Right ventricle myocardium superior (tissue), 1 donor: ENCODE results near the gene SKI. TPM values are rescaled to one million over a fixed set of nuclear protein-coding genes. Genes with fewer than 3 reads are reported as not detected.

Source experiments
- ATAC-seq: fragments of 200-7000 bp; cut with Tn5 transposase; one replicate; pipeline ENCODE4 v1.9.1; 2020; ENCODE audit warnings: mild to moderate bottlenecking; ENCODE audit not compliant: poor library complexity
- DNase-seq: peaks from one replicate; pipeline ENCODE4 v3.0.0-alpha.2; 2020
- intact Hi-C: fragments of 100-400 bp; cut with DNase I; formaldehyde crosslinking; loops from one replicate; pipeline ENCODE4 v1.11.2; 2022
- total RNA-seq: library from RNA; stranded (reverse); fragmentation: NEBNext Ultra II Directional; extraction: Animal tissue kit (Norgen Biotek cat#: 25700); gene quantifications from one replicate; pipeline ENCODE4 v1.2.1, GENCODE V29; 2021
- donor health status: DM: no; HTN: yes; CAD: no; lungs with severe emphysema.

SKI gene
- total RNA-seq, 1 donor from 2014 or later, result 35.1 TPM

DNA sequence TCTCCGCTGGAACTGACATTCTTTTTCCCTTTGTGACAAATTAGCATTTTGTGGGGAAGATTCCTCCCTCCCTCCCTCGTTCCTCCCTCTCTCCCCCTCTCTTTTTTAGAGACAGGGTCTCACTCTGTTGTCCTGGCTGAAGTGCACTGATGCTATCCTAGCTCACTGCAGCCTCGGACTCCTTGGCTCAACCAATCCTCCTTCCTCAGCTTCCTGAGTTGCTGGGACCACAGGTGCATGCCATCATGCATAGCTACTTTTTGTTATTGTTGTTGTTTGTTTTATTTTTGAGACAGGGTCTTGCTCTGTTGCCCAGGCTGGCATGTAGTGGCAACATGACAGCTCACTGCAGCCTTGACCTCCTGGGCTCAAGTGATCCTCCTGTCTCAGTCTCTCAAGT lies 6.8 kb upstream of the SKI start:
- intact Hi-C loops, result no loop called here
- ATAC-seq, result no peak
- DNase-seq, result no peak

DNA sequence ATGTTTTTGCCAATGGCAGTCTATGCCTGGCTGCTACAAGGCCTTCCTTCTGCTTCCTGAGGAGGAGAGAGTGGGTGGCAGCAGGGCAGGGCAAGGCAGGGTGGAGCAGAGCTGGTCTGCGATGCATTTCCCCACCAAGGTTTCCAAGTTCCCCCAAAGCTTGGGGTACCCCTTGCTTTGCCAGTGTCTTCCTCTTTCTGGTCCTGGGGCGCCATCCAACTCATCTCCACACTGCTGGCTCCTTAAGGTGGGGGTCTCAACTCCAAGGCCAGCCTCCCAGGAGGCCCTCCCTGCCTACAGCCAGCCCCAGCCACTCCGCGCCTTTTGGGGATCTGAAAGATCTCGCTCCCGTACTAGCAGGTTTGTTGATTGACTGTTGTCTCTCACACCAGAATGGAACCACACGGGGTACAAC lies 3.9 kb upstream of the SKI start:
- intact Hi-C loops, result no loop called here
- no peak for ATAC-seq
- DNase-seq, result no peak

DNA sequence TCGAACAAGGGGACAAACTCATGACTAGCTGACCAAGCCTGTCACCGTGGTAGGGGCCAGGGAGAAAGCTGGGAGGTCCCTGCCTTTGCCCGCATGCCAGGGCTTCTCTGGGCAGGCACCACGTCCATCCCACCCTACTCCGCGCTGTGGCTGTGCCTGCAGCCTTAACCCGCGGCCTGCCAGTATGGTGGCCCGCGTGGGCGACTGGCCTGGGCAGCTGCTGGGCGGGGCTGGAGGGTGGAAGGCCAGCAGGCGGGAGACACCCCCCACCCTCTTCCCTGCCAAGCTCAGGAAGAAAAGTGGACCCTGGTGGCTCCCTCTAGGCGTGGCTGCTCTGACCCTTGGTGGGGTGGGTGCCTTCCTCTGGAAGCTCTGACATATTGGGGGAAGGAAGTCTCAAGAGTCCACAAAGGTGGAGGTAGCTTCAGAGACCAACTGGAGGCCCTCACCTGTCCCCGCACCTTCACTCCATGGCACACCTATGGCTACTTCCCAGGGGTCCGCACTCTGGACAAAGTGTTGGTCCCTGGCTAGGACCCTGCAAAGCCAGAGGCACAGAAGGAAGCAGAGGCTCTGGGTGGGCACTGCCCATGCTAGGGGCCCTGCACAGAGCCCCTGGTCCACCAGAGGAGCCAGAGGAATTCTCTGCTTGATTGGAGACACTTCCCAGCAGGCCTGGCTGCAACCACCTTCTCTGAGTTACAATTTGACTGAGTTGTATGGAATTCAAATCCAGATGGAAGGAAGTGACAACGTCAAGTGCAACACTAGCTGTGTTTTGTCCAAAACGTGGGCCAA lies 3.3 kb upstream of the SKI start:
- DNase-seq (no peak), ATAC-seq (no peak)
- intact Hi-C loops, result no loop called here

DNA sequence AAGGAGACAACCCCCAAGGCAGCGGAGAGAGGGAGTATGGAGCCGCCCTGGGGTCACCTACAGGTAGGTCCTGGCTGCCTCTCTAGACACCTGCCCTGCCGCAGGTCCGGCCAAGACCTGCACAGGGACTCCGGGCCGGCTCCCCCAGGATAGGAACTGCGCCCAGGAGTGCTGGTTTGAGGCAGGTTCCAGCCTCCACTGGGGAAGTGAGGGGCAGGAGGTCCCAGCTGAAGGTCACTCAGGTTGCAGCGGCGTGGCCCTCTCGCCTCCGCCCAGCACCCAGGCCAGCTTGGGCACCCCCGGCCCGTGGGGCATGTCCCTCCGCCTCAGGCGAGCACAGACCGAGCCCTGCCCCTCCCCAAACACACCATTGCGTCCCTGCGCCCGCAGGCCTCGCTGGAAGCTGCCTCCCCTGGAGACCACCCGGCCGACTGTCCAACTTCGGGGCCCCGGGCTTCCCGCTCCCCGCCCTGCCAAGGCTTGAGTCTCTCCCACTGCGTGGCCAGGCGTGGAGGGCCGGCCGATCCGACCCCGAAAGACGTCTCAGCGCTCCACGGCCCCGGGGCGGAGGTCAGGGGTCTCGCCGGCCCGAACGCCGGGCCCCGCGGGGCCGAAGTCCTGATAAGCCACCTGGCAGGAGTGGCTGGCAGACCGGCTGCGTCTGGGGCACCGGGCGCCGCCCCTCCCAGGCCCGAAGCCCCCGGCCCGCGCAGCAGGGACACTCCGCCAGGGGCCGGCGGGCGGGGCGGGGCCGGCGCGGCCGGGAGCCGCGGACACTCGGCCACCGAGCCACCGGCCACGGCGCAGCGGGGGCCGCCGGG lies 1.4 kb upstream of the SKI start:
- ATAC-seq, result peak; percentile 0
- DNase-seq, result peak; percentile 59
- intact Hi-C loops, result no loop called here

DNA sequence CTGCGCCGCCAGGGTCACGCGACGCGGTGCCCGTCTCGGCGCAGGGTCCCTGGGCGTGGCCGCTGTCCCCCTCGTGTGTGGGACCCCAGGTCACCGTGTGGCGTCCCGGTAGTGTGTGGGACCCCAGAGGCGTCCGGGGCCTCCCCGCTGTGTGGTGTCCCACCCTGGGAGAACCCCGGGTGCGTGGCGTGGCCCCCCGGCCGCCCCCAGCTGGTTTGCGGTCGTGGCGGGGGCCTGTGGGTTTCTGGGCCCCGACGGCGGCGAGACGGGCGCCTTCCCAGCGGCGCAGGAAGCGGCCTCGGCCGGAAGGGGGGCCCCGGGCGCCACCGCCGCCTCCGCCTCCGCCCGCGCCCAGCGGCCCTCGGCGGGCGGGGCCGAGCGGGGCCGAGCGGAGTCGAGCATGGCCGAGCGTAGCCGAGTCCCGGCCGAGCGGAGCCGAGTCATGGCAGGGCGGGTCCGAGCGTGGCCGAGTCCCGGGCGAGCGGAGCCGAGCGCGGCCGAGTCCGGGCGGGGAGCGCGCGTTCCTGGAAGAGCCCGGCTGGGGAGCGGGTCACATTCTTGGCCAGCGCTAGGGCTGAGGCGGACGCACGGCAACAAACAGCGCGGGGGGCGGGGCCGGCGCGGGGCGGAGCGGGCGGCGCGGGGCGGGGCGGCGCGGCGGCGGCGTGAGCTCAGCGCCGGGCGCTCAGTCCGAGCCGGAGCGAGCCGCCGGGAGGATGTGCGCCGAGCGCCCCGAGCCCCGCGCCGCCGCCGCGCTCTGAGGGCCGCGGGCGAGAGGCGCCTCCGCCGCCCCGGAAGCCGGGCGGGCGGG lies 568 bp upstream of the SKI start:
- intact Hi-C loops, result no loop called here
- DNase-seq (peak; percentile 97), ATAC-seq (peak; percentile 89)

DNA sequence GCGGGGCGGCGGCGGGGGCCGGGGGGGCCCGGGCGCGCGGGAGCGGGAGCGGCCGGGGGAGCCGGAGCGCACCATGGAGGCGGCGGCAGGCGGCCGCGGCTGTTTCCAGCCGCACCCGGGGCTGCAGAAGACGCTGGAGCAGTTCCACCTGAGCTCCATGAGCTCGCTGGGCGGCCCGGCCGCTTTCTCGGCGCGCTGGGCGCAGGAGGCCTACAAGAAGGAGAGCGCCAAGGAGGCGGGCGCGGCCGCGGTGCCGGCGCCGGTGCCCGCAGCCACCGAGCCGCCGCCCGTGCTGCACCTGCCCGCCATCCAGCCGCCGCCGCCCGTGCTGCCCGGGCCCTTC lies 546 bp downstream of the SKI start:
- intact Hi-C loops, result no loop called here
- ATAC-seq (no peak), DNase-seq (peak; percentile 58)

DNA sequence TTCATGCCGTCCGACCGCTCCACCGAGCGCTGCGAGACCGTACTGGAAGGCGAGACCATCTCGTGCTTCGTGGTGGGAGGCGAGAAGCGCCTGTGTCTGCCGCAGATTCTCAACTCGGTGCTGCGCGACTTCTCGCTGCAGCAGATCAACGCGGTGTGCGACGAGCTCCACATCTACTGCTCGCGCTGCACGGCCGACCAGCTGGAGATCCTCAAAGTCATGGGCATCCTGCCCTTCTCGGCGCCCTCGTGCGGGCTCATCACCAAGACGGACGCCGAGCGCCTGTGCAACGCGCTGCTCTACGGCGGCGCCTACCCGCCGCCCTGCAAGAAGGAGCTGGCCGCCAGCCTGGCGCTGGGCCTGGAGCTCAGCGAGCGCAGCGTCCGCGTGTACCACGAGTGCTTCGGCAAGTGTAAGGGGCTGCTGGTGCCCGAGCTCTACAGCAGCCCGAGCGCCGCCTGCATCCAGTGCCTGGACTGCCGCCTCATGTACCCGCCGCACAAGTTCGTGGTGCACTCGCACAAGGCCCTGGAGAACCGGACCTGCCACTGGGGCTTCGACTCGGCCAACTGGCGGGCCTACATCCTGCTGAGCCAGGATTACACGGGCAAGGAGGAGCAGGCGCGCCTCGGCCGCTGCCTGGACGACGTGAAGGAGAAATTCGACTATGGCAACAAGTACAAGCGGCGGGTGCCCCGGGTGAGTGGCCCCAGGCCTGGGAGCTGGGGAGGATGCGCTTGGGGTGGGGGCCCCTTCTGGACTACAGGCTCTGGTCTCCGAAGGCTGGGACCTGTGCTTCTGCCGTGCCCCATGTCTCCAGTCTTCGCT lies 1.1 kb downstream of the SKI start:
- DNase-seq (peak; percentile 89), ATAC-seq (peak; percentile 31)
- intact Hi-C loops, result no loop called here

DNA sequence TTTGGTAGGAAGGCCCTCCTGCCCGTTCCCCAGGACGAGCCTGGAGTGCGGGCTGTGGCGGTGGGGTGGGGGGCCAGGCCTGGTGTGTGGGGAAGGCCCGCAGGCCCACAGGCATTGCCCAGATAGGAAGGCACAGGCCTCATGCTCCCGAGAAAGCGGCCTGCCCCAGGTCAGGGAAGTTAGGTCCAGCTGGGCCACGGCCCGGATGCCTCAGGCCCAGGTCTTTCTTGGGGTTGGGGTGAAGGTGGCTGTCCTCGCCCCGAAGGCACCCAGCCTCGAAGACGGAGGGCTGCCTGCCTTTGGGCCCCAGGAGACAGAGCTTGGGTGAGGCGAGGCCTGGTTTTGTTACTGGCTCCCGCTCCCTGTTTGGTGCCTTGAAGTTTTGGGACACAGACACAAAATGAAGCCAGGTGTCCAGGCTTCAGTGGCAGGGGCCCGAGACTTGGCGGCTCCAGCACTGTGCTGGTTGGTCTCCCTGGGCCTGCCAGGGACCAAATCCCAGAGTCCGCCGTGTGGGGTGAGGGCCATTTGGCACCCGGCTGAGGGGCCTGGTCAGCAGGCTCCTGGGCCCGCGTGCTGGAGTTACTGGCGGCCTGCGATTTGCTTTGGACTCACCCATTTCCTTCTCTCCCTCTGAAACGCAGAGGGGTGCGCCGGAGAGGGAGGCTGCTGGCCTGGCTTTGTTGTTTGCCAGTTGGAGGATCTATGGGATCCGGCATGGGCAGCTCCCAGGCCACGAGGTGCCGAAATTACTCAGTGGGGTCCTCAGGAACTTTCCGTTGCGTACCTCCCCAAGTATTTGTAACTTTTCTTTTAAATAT lies 2.0 kb downstream of the SKI start:
- intact Hi-C loops, result loop anchor here (5.0 kb wide), 1 partner anchor 87 kb away; no protein-coding TSS in a partner anchor
- DNase-seq (peak; percentile 71), ATAC-seq (peak; percentile 0)

DNA sequence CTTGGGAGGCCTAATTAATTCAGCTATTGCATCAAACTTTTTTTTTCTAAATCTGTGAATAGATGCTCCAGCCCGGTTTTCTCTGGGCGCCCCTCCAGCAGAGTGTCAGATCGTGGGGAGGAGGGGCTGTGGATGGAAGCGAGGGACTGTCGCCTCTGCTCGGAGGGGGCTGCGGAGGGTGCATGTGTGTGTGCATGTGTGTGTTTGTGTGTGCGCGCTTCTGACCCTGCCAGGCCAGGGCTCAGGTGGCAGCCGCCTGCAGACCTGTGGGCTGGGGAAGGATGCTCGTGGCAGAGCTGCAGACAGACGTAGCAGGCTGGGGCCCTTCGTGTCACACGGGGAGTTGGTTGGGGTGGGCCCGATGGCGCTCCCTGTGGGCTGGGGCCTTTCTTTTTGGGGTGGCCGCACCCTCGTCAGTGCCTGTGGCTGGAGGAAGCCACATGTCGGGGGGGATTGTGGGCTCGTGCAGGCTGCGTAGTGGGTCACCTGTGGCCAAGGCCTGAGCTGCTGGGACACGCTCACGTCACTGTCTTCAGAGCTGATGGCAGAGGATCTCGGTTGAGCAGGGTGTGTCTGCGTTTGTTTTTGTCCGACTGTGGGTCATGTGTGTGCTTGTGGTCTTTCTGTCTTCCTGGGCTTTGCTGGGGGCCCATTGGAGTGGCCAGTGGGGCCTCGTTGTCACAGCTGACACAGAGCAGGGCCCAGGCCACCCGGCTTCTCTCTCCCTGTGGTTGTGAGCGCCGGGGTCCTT lies 2.8 kb downstream of the SKI start:
- ATAC-seq (no peak), DNase-seq (peak; percentile 55)
- intact Hi-C loops, result loop anchor here (5.0 kb wide), 1 partner anchor 86 kb away; no protein-coding TSS in a partner anchor

DNA sequence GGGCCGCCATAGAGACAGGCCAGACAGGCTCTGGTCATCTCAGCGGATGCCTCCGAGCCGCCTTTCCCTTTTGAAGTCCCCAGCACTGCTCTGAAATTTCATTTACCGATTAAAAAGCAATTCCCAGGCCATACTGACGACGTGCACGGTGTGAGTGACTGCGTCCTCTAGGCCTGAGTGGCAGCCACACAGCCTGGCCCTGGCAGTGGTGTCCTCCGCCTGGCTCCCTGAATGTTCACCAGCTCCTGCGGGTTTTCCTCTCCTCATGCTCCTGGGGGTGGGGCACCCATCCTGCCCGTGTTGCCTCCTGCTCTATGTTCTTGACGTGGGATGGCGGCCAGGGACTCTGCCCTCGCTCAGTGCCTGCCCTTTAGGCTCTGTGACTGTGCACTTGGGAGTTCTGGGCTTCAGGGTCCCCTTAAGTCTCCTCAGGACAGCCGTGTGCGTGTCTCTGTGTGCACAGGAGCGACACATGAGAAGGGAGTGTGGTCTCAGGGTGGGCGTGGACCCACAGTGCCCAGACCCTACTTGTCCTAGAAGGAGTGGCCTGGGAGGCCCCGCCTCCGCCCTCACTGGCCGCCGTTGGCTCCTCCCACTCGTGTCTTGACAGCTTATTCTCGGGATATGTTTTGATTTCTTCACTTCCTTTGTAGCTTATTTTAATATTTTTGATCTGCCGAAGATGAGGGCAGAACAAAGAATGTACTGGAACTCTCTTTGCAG lies 3.6 kb downstream of the SKI start:
- intact Hi-C loops, result loop anchor here (5.0 kb wide), 1 partner anchor 86 kb away; no protein-coding TSS in a partner anchor
- peak; percentile 21 for ATAC-seq
- DNase-seq, result peak; percentile 91

DNA sequence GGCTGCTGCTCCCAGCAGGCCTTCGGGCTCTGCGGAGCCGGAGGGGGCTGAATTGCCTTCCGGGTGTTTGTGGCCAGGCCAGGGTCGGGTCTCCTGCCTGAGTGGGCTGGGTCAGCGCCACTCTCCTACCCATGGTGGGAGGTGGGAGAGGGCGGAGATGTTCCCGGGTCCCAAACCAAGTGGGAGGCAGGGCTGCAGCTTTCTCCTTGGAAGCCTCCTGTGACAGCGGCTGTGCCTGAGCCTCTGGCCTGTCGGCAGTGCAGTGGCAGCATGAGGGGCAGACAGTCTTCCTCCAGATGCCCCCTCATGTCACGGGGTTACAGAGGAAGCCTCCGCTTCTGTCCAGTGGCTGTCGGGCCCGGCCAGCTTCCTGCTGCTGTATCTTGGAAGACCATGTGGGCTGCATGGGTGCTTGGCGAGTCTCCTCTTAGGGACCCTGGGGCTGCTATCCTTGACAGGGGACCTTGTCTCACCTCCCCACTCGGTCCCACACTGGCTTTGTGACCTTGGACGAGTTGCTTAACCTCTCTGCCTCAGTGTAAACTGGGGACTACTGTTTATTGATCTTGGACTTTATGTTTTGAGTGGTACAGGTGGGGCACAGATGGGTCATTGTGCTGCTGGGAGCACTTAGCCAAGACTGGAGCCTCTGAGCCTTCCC lies 4.3 kb downstream of the SKI start:
- intact Hi-C loops, result loop anchor here (5.0 kb wide), 1 partner anchor 85 kb away; no protein-coding TSS in a partner anchor
- DNase-seq, result peak; percentile 52
- ATAC-seq, result no peak

DNA sequence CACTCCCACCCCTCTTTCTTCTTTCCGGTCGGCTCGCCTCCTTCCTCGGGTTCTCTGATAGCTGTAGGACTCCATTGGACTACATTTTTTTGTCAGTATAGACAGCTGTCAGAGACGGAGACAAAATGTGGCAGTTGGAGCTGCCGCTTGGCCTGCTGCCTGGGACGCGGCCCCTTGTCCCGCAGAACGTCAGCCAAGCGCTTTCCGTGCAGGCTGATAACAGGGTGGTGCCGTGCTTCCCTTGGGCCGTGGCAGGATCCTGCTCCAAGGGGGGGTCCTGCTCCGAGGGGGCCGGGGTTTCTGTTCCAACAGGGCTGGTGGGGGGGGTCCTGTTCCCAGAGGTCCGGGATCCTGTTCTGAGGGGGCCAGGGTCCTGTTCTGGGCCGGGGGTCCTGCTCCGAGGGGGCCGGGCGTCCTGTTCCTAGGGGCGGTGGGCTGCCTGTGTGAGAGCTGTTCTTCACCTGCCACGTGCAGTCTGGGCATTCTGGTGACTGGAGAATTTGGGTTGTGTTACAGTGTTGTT lies 4.9 kb downstream of the SKI start:
- intact Hi-C loops, result loop anchor here (5.0 kb wide), 1 partner anchor 84 kb away; no protein-coding TSS in a partner anchor
- DNase-seq (peak; percentile 55), ATAC-seq (no peak)

DNA sequence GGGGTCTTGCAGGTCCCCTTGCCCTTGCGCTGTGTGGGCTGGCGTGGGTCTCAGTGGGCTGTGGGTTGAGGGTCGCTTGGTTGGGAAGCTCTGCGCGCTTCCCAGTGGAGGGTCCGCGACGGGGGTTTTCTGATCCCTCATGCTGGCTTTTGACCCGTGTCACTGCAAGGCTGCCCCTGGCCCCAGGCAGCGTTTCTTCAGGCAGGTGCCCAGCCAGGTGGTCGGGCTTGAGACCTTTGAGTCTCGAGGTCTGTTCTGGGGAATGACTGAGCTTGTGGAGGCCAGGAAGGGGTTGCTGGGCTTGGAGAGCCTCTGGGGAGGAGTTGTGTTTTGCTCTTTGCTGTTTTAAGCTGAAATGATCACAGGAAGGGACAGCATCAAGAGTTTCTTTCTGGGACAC lies 5.3 kb downstream of the SKI start:
- ATAC-seq, result no peak
- intact Hi-C loops, result loop anchor here (5.0 kb wide), 1 partner anchor 84 kb away; no protein-coding TSS in a partner anchor
- DNase-seq, result peak; percentile 47

DNA sequence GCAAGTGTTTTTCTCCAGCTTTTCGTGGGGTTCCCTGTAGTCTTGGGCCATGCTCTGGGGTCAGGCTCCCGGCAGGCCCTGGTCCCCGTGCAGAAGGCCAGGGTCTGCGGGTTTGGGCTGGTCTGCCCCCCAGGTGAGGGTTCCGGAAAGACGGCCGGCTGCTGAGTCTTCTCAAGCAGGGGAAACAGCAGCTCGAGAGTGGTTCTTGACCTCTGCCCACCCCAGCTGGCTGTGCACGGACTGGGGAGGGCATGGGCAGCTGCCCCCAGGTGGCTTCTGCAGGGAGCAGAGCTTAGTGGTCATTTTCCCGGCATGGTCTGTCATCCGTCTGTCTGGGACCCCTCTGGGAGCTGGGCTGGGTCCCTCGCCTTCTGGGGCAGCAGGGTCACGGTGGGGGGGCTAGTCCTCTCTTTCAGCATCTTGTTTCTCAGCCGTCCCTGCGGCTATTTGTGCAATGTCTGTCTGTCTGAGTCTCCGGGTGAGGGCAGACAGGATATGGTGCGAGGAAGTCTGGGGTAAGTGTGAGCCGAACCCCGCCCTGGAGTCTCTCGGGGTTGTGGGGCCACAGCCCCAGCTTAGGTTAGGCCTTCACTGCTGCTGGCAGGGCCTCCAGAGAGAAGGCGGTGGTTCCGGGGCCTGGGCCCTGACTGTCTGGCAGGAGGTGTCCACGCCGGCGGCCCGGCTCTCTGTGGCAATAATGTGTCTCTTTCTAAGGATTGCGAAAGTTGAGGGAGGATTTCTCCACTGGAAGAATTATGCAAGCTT lies 6.1 kb downstream of the SKI start:
- ATAC-seq (peak; percentile 69), DNase-seq (peak; percentile 96)
- intact Hi-C loops, result loop anchor here (5.0 kb wide), 1 partner anchor 83 kb away; no protein-coding TSS in a partner anchor
